MM.1S (cell line): ENCODE data around the gene PRKD2.

ENCODE experiments used
- CTCF ChIP-seq: fragments of 300-600 bp; sonication (generic); IDR thresholded peaks from 2 replicates; pipeline ENCODE4 v1.5.1; 2016; ENCODE audit warnings: antibody characterized with exemption, low read length, mixed read lengths
- EZH2phosphoT487 ChIP-seq: fragments of 300-600 bp; sonication (generic); IDR thresholded peaks from 2 replicates; pipeline ENCODE4 v1.6.1; 2018; ENCODE audit warnings: antibody characterized with exemption, low read length

- TF ChIP-seq CTCF: no peak
- TF ChIP-seq EZH2phosphoT487: no peak
These were observed 5.6 kb upstream of the PRKD2 start for GRCh38 chr19:46722421-46723022.
